ENCODE measurements around the gene FAM83G.

- TF ChIP-seq CTCF (IDR thresholded peaks at IDR 0.05; ENCODE audit: poor library complexity): no peak
- no peak for TF ChIP-seq EZH2phosphoT487 (IDR thresholded peaks at IDR 0.05; ENCODE audit: low read depth, severe bottlenecking, unreplicated experiment)
Observed at GRCh38 chr17:18962494-18962815, 42.1 kb downstream of the FAM83G start.

Measured in hepatocyte (in vitro differentiated cells).